Lung (tissue), 12 donors: Measurements from ENCODE around the gene CEP72. TPM values are rescaled to one million over a fixed set of nuclear protein-coding genes. Genes with fewer than 3 reads are reported as not detected.
A peak's percentile ranks its signal among the peaks of the same experiment; 100 is the strongest.

Experiments
- ATAC-seq: fragments of 200-7000 bp; cut with Tn5 transposase; one replicate; pipeline ENCODE4 v1.9.1; 2020; ENCODE audit warnings: moderate number of reproducible peaks; ENCODE audit not compliant: insufficient read depth, low FRiP score
- DNase-seq, 3 donors: peaks; one replicate each; pipeline ENCODE4 v3.0.0-alpha.2; 2013 to 2017
- H3K27ac ChIP-seq, 2 donors: one replicate each; pipeline ENCODE4 v1.5.1; 2013; ENCODE audit warnings: mild to moderate bottlenecking in 2 of 2, moderate library complexity in 2 of 2, control low read depth in 1 of 2, inconsistent platforms in 1 of 2, low read depth in 1 of 2, low read length in 1 of 2
- H3K27me3 ChIP-seq, 3 donors: one replicate each; pipeline ENCODE4 v1.5.1; 2013; ENCODE audit warnings: low read length in 2 of 3; ENCODE audit not compliant: control insufficient read depth in 3 of 3, insufficient read depth in 3 of 3
- H3K36me3 ChIP-seq, 4 donors: one replicate each; pipeline ENCODE4 v1.5.1; 2013; ENCODE audit warnings: low read length in 4 of 4, mild to moderate bottlenecking in 1 of 4, moderate library complexity in 1 of 4; ENCODE audit not compliant: control insufficient read depth in 4 of 4, insufficient read depth in 4 of 4
- H3K4me1 ChIP-seq, 5 donors: one replicate each; pipeline ENCODE4 v1.5.1; 2013; ENCODE audit warnings: low read length in 5 of 5, mild to moderate bottlenecking in 2 of 5, moderate library complexity in 1 of 5; ENCODE audit not compliant: control insufficient read depth in 5 of 5, insufficient read depth in 5 of 5
- H3K4me3 ChIP-seq: one replicate; pipeline ENCODE4 v1.5.1; 2013; ENCODE audit warnings: mild to moderate bottlenecking, control low read depth, moderate library complexity
- H3K9ac ChIP-seq, 2 donors: one replicate each; pipeline ENCODE4 v1.5.1; 2013; ENCODE audit warnings: low read length in 2 of 2, control low read depth in 1 of 2; ENCODE audit not compliant: insufficient read depth in 1 of 2
- H3K9me3 ChIP-seq, 4 donors: one replicate each; pipeline ENCODE4 v1.5.1; 2013; ENCODE audit warnings: low read length in 3 of 4, mild to moderate bottlenecking in 1 of 4, moderate library complexity in 1 of 4; ENCODE audit not compliant: control insufficient read depth in 4 of 4, insufficient read depth in 3 of 4
- WGBS, 2 donors: extraction: QIAGEN DNeasy Blood & Tissue Kit; methylation state at CpG; one replicate each; pipeline ENCODE4 v1.1.7; 2013; 5-methylcytosine and 5-hydroxymethylcytosine counted together
- polyA plus RNA-seq, 2 donors: library from polyadenylated mRNA; stranded (reverse); fragments of 200-250 nt; gene quantifications; one replicate each; pipeline ENCODE4 v1.2.1, GENCODE V29; 2013
- total RNA-seq, 2 donors: library from RNA; depleted of rRNA in 1 of 2; stranded (reverse); fragments of >200 nt in 1 of 2; gene quantifications; one replicate each; pipeline ENCODE4 v1.2.1, GENCODE V29; 2014 to 2021
- TF ChIP-seq, protein P1 (sequence below): IDR thresholded peaks from 2 replicates; pipeline ENCODE4 v1.5.1; 2012; ENCODE audit warnings: mild to moderate bottlenecking; ENCODE audit errors: control extremely low read depth, extremely low read depth
- donor health status: control.
- donor health status: control.
- donor health status: Bipolar disorder and iron deficiency.
- donor health status: healthy.
- donor health status: DM: yes; HTN: yes; CAD: no.

The CEP72 gene
- total and polyA plus RNA-seq, 4 donors, result 3.1 to 12.1 (median 6.0) TPM

DNA sequence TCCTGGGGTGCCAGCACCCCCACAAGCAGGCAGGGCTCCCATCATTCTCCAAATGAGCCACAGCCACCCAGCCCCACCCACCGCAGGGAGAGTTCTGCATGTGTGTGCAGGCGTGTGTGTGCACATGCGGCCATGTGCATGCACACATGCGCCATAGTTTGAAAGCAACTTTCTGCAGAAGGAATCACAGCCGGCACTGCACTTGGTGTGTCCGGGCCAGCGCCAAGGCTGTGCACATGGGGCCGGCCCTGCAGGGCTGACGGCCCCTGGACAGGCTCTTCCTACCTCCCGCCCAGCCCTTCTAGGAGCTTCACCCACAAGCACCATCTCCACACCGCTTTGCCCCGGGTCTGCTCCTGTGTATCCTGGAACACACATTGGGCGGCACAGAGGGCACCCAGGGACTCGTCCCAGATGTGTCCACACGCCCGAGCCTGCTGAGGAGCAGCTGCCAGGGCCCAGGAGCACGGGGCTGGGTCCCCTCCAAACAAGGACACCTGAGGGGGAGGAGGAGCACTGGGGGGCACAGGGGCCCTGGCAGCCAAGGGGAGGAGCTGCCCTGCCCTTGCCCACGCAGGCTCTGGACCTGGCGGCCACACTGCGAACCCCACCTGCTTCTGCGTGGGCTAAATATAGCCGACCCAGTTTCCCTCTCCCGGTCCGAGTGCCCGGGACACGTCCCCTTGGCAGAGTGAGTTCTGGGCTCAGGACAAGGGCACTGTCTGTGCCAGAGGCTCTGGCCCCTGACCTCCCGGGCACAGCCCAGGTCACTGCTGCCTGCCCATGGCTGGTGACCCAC is 61.9 kb downstream of the CEP72 start:
- Histone ChIP-seq H3K9me3 (no peaks in the 10 kb centered on the region), H3K27me3 (peaks cover 0 to 15% (median 0%) of the 10 kb centered on the region in 3 donors), H3K9ac (no peak overlapping the region), H3K27ac (no peak overlapping the region), H3K4me3 (no peak overlapping the region), H3K4me1 (peaks cover 6 to 36% (median 12%) of the 10 kb centered on the region in 5 donors), H3K36me3 (no peaks in the 10 kb centered on the region)
- DNase-seq (peak in 2 of 3 donors; percentile 42 to 43), ATAC-seq (no peak)
- 67 to 77% methylated on average over 20 to 27 of the region's 27 CpGs for WGBS, 2 donors
- TF ChIP-seq, protein P1, sequence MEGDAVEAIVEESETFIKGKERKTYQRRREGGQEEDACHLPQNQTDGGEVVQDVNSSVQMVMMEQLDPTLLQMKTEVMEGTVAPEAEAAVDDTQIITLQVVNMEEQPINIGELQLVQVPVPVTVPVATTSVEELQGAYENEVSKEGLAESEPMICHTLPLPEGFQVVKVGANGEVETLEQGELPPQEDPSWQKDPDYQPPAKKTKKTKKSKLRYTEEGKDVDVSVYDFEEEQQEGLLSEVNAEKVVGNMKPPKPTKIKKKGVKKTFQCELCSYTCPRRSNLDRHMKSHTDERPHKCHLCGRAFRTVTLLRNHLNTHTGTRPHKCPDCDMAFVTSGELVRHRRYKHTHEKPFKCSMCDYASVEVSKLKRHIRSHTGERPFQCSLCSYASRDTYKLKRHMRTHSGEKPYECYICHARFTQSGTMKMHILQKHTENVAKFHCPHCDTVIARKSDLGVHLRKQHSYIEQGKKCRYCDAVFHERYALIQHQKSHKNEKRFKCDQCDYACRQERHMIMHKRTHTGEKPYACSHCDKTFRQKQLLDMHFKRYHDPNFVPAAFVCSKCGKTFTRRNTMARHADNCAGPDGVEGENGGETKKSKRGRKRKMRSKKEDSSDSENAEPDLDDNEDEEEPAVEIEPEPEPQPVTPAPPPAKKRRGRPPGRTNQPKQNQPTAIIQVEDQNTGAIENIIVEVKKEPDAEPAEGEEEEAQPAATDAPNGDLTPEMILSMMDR, result no peak

DNA sequence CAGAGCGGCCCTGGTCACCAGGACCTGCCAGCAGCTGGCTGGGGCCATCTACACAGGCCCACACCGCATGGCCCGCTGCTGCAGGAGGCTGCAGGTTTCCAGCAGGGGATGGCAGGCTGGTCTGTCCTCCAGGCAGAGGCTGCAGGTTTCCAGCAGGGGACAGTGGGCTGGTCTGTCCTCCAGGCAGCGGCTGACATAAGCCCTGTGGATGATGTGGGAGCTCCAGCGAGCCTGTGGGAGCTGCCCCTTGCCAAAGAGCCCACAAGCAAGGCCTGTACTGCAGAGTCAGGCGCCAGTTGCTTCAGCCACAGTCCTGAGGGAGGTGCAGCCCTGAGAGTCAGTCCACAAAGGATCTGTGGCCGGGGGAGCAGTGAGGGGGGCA is 62.5 kb downstream of the CEP72 start:
- Histone ChIP-seq H3K27ac (no peak overlapping the region), H3K9me3 (no peaks in the 10 kb centered on the region), H3K27me3 (peaks cover 0 to 15% (median 0%) of the 10 kb centered on the region in 3 donors), H3K4me1 (peaks cover 6 to 36% (median 12%) of the 10 kb centered on the region in 5 donors), H3K36me3 (no peaks in the 10 kb centered on the region), H3K4me3 (no peak overlapping the region), H3K9ac (no peak overlapping the region)
- no peak for ATAC-seq
- DNase-seq, result no peak
- WGBS, 2 donors, result 71 to 78% methylated on average over 5 to 7 of the region's 7 CpGs
- TF ChIP-seq, protein P1, result no peak

DNA sequence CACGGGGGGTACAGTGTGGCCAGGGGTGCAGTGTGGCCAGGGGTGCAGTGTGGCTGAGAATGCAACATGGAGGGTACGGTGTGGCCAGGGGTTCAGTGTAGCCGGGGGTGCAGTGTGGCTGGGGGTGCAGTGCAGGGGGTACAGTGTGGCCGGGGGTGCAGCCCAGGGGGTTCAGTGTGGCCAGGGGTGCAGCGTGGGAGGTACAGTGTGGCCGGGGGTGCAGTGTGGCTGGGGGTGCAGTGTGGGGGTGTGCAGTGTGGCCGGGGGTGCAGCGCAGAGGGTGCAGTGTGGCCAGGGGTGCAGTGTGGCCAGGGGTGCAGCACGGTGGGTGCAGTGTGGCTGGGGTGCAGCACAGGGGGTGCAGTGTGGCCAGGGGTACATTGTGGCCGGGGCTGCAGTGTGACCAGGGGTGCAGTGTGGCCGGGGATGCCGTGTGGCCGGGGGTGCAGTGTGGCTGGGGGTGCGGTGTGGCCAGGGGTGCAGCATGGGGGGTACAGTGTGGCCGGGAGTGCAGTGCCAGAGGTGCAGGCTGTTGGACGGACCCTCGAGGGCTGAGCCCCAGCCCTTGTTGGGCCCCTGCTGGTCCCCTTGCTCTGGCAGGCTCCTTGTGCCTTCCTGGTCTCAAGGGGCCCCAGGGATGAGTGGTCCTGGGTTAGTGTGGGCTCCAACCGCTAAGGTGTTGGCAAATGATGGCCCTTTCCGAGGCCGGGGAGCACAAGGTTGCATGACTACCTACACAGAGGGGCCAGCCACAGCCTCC is 63.2 kb downstream of the CEP72 start:
- WGBS, 2 donors, result 79 to 83% methylated on average over 19 to 20 of the region's 20 CpGs
- ATAC-seq (no peak), DNase-seq (no peak)
- Histone ChIP-seq H3K4me3 (no peak overlapping the region), H3K4me1 (peaks cover 6 to 36% (median 12%) of the 10 kb centered on the region in 5 donors), H3K27ac (no peak overlapping the region), H3K9me3 (no peaks in the 10 kb centered on the region), H3K36me3 (no peaks in the 10 kb centered on the region), H3K27me3 (peaks cover 0 to 15% (median 0%) of the 10 kb centered on the region in 3 donors), H3K9ac (no peak overlapping the region)
- TF ChIP-seq, protein P1, result no peak
